GM21526 (cell line): Measurements from ENCODE around the gene FAM107A.

ENCODE experiments used
- ATAC-seq: cut with Tn5 transposase; IDR thresholded peaks from one replicate; pipeline ENCODE4 v1.9.1; 2021; ENCODE audit warnings: moderate library complexity; ENCODE audit not compliant: unreplicated experiment, low FRiP score

The FAM107A gene

GRCh38 chr3:58577269-58577821, at the start of gene FAM107A:
Gene FAM107A (minus strand): TSS chr3:58577391. CDS start chr3:58569860, 7,531 bp downstream.
- ATAC-seq: no peak

GRCh38 chr3:58625196-58625824, 48.1 kb upstream of the FAM107A start:
- no peak for ATAC-seq

GRCh38 chr3:58624550-58624949, 47.4 kb upstream of the FAM107A start:
- no peak for ATAC-seq

GRCh38 chr3:58623961-58624360, 46.8 kb upstream of the FAM107A start:
- ATAC-seq: no peak

- ATAC-seq: no peak
Observed at GRCh38 chr3:58623478-58623877, 46.3 kb upstream of the FAM107A start.

- ATAC-seq: no peak
Observed at GRCh38 chr3:58622892-58623291, 45.7 kb upstream of the FAM107A start.

GRCh38 chr3:58622436-58622835, 45.2 kb upstream of the FAM107A start:
- ATAC-seq: no peak

GRCh38 chr3:58621086-58621830, 44.1 kb upstream of the FAM107A start:
- ATAC-seq: no peak

- no peak for ATAC-seq
Observed at GRCh38 chr3:58620421-58620820, 43.2 kb upstream of the FAM107A start.

- no peak for ATAC-seq
Observed at GRCh38 chr3:58617338-58617761, 40.2 kb upstream of the FAM107A start.

- no peak for ATAC-seq
Observed at GRCh38 chr3:58613236-58614132, 36.3 kb upstream of the FAM107A start.

GRCh38 chr3:58612830-58613229, 35.6 kb upstream of the FAM107A start:
- no peak for ATAC-seq

GRCh38 chr3:58609990-58610389, 32.8 kb upstream of the FAM107A start:
- no peak for ATAC-seq

GRCh38 chr3:58608648-58609047, 31.5 kb upstream of the FAM107A start:
- no peak for ATAC-seq

- no peak for ATAC-seq
Observed at GRCh38 chr3:58607816-58608215, 30.6 kb upstream of the FAM107A start.

- no peak for ATAC-seq
Observed at GRCh38 chr3:58606693-58607092, 29.5 kb upstream of the FAM107A start.

- ATAC-seq: no peak
Observed at GRCh38 chr3:58604031-58604430, 26.8 kb upstream of the FAM107A start.

GRCh38 chr3:58603606-58604005, 26.4 kb upstream of the FAM107A start:
- no peak for ATAC-seq

GRCh38 chr3:58597770-58598310, 20.6 kb upstream of the FAM107A start:
- ATAC-seq: no peak

- ATAC-seq: no peak
Observed at GRCh38 chr3:58596834-58597518, 19.8 kb upstream of the FAM107A start.
